ENCODE results near the gene GTPBP4. TPM values are rescaled to one million over a fixed set of nuclear protein-coding genes. Genes with fewer than 3 reads are reported as not detected.
A peak's percentile ranks its signal among the peaks of the same experiment; 100 is the strongest.

GTPBP4 gene
- total RNA-seq, 1 experiment from 2014 or later = 97.4 TPM

GRCh38 chr10:1011696-1012095 lies 23.5 kb downstream of the GTPBP4 start (continued):
- TF ChIP-seq MXD4 (CRISPR knock-in tag; IDR thresholded peaks at IDR 0.05; ENCODE audit: borderline replicate concordance) (no peak), NR2C2 (CRISPR knock-in tag; IDR thresholded peaks at IDR 0.05) (no peak), NFATC4 (CRISPR knock-in tag; IDR thresholded peaks at IDR 0.05) (no peak)

- ChIA-PET CTCF (no interaction called here), POLR2A (no interaction called here)
- H3K27me3 Mint-ChIP-seq (ENCODE audit: low read depth) = no peaks in the 10 kb centered on the region
- no peak overlapping the region for H3K4me3 Mint-ChIP-seq
- ATAC-seq = no peak
- H3K4me1 Mint-ChIP-seq = peaks cover 4% of the 10 kb centered on the region
- no peaks in the 10 kb centered on the region for H3K9me3 Mint-ChIP-seq
- DNase-seq (ENCODE audit: low spot score) = no peak
- H3K36me3 Mint-ChIP-seq = peaks cover 80% of the 10 kb centered on the region
- no peak for TF ChIP-seq PRRX2 (CRISPR knock-in tag; IDR thresholded peaks at IDR 0.05)
- no peak for TF ChIP-seq ZNF138 (CRISPR knock-in tag; conservative IDR thresholded peaks at IDR 0.05)
- TF ChIP-seq CBFB (CRISPR knock-in tag; IDR thresholded peaks at IDR 0.05; ENCODE audit: low read depth) = no peak
- no peak for TF ChIP-seq ZNF317 (CRISPR knock-in tag; IDR thresholded peaks at IDR 0.05; ENCODE audit: borderline replicate concordance, low read depth)
- TF ChIP-seq ATF1 (CRISPR knock-in tag; IDR thresholded peaks at IDR 0.05) = no peak
- TF ChIP-seq CDX4 (CRISPR knock-in tag; IDR thresholded peaks at IDR 0.05; ENCODE audit: borderline replicate concordance) = no peak
- no peak for TF ChIP-seq NR1H2 (CRISPR knock-in tag; IDR thresholded peaks at IDR 0.05)
- no peak for TF ChIP-seq TCF7 (CRISPR knock-in tag; IDR thresholded peaks at IDR 0.05; ENCODE audit: low read depth)
- TF ChIP-seq TEAD4 (CRISPR knock-in tag; IDR thresholded peaks at IDR 0.05) = no peak
- TF ChIP-seq FOXP4 (CRISPR knock-in tag; IDR thresholded peaks at IDR 0.05) = no peak
- TF ChIP-seq HMGXB4 (CRISPR knock-in tag; IDR thresholded peaks at IDR 0.05) = no peak
- no peak for TF ChIP-seq MAX (CRISPR knock-in tag; IDR thresholded peaks at IDR 0.05)
- H3K27ac Mint-ChIP-seq = no peak overlapping the region
Observed at GRCh38 chr10:1015688-1016087, 27.5 kb downstream of the GTPBP4 start.

- DNase-seq (ENCODE audit: low spot score) (no peak), ATAC-seq (no peak)
- POLR2A ChIA-PET = no interaction called here
- Mint-ChIP-seq H3K4me1 (0 out of 2 replicates have a peak, but pooled peaks cover 5% of the 10 kb centered on the region), H3K4me3 (no peak overlapping the region), H3K36me3 (peaks cover 47% of the 10 kb centered on the region), H3K27me3 (ENCODE audit: low read depth) (no peaks in the 10 kb centered on the region), H3K9me3 (peaks cover 3% of the 10 kb centered on the region), H3K27ac (peak overlapping the region; percentile 75)
- TF ChIP-seq CDX4 (CRISPR knock-in tag; IDR thresholded peaks at IDR 0.05; ENCODE audit: borderline replicate concordance) (no peak), KAT7 (CRISPR knock-in tag; IDR thresholded peaks at IDR 0.05; ENCODE audit: borderline replicate concordance) (no peak), RORB (CRISPR knock-in tag; IDR thresholded peaks at IDR 0.05) (no peak), JAZF1 (CRISPR knock-in tag; IDR thresholded peaks at IDR 0.05) (no peak), AR (CRISPR knock-in tag; IDR thresholded peaks at IDR 0.05) (no peak), ELF4 (CRISPR knock-in tag; IDR thresholded peaks at IDR 0.05; ENCODE audit: low read depth) (no peak), E2F1 (CRISPR knock-in tag; IDR thresholded peaks at IDR 0.05) (no peak), ZNF512 (CRISPR knock-in tag; IDR thresholded peaks at IDR 0.05; ENCODE audit: borderline replicate concordance) (no peak)
- CTCF ChIA-PET = no interaction called here
Observed at GRCh38 chr10:1019362-1019761, 31.1 kb downstream of the GTPBP4 start.

All from WTC11 (cell line).